Naive thymus-derived CD8-positive, alpha-beta T cell (primary cell): ENCODE results near the gene PPP2R5D. TPM values are rescaled to one million over a fixed set of nuclear protein-coding genes. Genes with fewer than 3 reads are reported as not detected.
A peak's percentile ranks its signal among the peaks of the same experiment; 100 is the strongest.

Experiments used
- ATAC-seq, 2 donors: fragments of 150-1000 bp; cut with Tn5 transposase in 1 of 2; sonication (Bioruptor Pico), chemical (Tn5 transposase) in 1 of 2; 1 replicate in 1 of 2; 2 replicates in 1 of 2; pipeline ENCODE4 v1.10.0; 2021; ENCODE audit warnings: mild to moderate bottlenecking in 2 of 2, moderate library complexity in 2 of 2
- POLR2A ChIA-PET: fragments of 350-600 bp; sonication (Branson Sonifier 250); formaldehyde crosslinking; loops from one replicate; lab custom pipeline; 2021; ENCODE audit warnings: antibody characterized with exemption; lab: Charles Lee
- DNase-seq, 10 donors: peaks; one replicate each; pipeline versions ENCODE4 v3.0.0 to v3.0.0-alpha.2; 2020 to 2022
- H3K27ac Mint-ChIP-seq, 10 donors: one replicate each; pipeline ENCODE4 v1.8.0; 2020 to 2022; ENCODE audit warnings: mild to moderate bottlenecking in 10 of 10, mixed read lengths in 10 of 10, moderate library complexity in 4 of 10, inconsistent platforms in 1 of 10
- H3K27me3 Mint-ChIP-seq, 5 donors: one replicate each; pipeline ENCODE4 v1.8.0; 2021 to 2022; ENCODE audit warnings: mixed read lengths in 5 of 5
- H3K36me3 Mint-ChIP-seq, 3 donors: one replicate each; pipeline ENCODE4 v1.8.0; 2020 to 2022; ENCODE audit warnings: mixed read lengths in 3 of 3, mild to moderate bottlenecking in 2 of 3, inconsistent platforms in 1 of 3
- H3K4me1 Mint-ChIP-seq, 4 donors: one replicate each; pipeline ENCODE4 v1.8.0; 2021 to 2022; ENCODE audit warnings: mixed read lengths in 4 of 4
- H3K4me3 Mint-ChIP-seq, 10 donors: one replicate each; pipeline ENCODE4 v1.8.0; 2020 to 2022; ENCODE audit warnings: mild to moderate bottlenecking in 10 of 10, mixed read lengths in 10 of 10, moderate library complexity in 6 of 10, inconsistent platforms in 1 of 10
- H3K9me3 Mint-ChIP-seq, 9 donors: one replicate each; pipeline ENCODE4 v1.8.0; 2020 to 2022; ENCODE audit warnings: mixed read lengths in 9 of 9, mild to moderate bottlenecking in 3 of 9, inconsistent platforms in 1 of 9, moderate library complexity in 1 of 9
- polyA plus RNA-seq, 3 donors: library from polyadenylated mRNA; unstranded; fragments of 300-500 nt; fragmentation: Illumina TruSeq; gene quantifications; one replicate each; pipeline ENCODE4 v1.2.3, GENCODE V29; 2021
- total RNA-seq, 8 experiments: library from RNA in 2 of 8; stranded (reverse) in 2 of 8; gene quantifications; one replicate each; pipeline ENCODE4 v1.2.3 and lab custom pipeline; 2021 to 2026

The PPP2R5D gene
- total and polyA plus RNA-seq, 5 experiments from 2014 or later = 11.6 to 32.4 (median 27.0) TPM

DNA sequence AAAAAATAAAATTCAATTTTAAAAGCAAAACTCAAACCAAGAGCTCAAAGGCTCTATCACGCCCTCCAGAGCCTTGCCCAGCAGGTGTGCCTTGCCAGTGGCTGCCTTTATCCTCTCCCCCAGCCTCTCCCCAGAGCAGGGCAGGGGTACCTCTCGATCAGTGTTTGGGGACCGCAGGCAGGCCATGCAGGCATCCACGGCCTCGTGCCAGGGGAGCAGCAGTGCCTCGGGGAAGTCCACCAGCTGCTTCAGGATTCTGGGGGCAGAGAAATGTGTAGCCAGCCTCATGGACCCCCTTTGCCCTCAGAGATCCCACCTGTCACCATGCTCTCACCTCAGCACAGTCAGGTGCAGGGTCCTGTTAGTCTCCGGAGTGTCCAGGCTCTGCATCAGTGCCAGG lies 63.6 kb downstream of the PPP2R5D start:
- Mint-ChIP-seq H3K4me1 (peaks cover 22 to 26% (median 25%) of the 10 kb centered on the region in 4 donors), H3K27ac (no peak overlapping the region), H3K9me3 (no peaks in the 10 kb centered on the region), H3K4me3 (no peak overlapping the region), H3K36me3 (peaks cover 0 to 52% (median 5%) of the 10 kb centered on the region in 3 donors), H3K27me3 (no peaks in the 10 kb centered on the region)
- DNase-seq (peak in 1 of 10 donors; percentile 11), ATAC-seq (no peak)
- POLR2A ChIA-PET = interaction anchor here (0.6 to 0.9 kb wide), 2 partner anchors 168 to 183 kb away, joined by 3 read pairs; no protein-coding TSS in a partner anchor

DNA sequence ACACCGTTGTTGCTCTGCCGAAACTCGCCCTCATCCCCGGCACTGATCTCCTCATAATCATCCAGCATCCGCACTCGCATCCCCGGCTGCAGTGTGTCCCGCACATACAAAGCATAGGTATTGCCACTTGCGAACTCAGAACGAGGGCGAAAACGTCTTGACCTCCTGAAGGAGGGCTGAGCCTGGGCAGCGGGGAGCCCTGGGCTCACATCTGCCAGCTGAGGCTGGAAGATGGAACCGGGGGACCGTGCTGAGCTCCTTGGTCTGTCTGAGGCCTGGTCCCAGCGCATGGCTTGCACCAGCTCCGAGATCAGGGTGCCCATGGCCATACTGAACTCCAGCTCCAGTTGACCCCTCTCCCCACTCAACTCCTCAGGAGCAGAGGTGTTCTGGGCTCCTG lies 66.6 kb downstream of the PPP2R5D start:
- Mint-ChIP-seq H3K4me3 (peak overlapping the region in 3 of 10 donors; percentile 30 to 58 (median 42)), H3K9me3 (no peaks in the 10 kb centered on the region), H3K36me3 (peaks cover 0 to 43% (median 4%) of the 10 kb centered on the region in 3 donors), H3K27ac (peak overlapping the region in 4 of 10 donors; percentile 14 to 85 (median 25)), H3K27me3 (no peaks in the 10 kb centered on the region), H3K4me1 (peaks cover 30 to 42% (median 37%) of the 10 kb centered on the region in 4 donors)
- no peak for DNase-seq
- ATAC-seq = no peak
- POLR2A ChIA-PET = interaction anchor here (0.6 kb wide), 2 partner anchors 46 to 406 kb away, joined by 3 to 6 read pairs; no protein-coding TSS in a partner anchor

DNA sequence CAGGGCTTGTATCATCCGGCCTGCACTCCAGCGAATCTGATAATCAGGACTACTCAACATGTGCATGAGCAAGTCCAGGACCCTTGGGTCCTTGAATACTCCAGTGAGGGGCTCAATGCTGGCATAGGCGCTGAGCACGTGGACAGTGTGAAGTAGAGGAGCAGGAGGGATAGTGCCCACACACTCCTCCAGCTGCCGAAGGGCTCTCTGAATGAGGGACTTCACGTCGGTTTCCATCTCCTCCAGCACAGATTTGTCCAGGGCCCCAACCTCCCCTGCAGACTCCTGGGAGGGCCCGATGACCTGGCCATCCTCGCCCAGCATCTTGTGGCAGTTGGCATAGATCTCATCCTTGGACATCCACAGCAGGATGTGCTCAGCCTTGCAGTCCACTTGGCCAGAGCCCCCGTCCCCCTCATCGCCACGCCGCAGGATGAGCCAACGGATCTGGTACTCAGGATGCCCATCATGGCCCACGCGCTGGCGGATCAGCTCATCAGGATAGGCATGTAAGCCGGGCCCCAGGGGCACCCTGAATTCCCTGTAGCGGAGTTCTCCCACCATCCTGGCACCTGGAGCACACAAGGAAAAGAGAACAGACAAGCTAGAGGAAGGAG lies 68.0 kb downstream of the PPP2R5D start:
- Mint-ChIP-seq H3K27me3 (no peaks in the 10 kb centered on the region), H3K36me3 (peaks cover 0 to 43% (median 4%) of the 10 kb centered on the region in 3 donors), H3K4me3 (peak overlapping the region; percentile 88 to 97 (median 94)), H3K4me1 (peaks cover 30 to 42% (median 41%) of the 10 kb centered on the region in 4 donors), H3K27ac (peak overlapping the region; percentile 80 to 98 (median 96)), H3K9me3 (no peaks in the 10 kb centered on the region)
- no peak for DNase-seq
- ATAC-seq = no peak
- POLR2A ChIA-PET = interaction anchor here (1.6 to 4.1 kb wide), 3 partner anchors 37 to 123 kb away, joined by 18 to 34 read pairs (median 29); partner anchors contain the start of genes CNPY3, KLHDC3, MEA1 and PEX6

DNA sequence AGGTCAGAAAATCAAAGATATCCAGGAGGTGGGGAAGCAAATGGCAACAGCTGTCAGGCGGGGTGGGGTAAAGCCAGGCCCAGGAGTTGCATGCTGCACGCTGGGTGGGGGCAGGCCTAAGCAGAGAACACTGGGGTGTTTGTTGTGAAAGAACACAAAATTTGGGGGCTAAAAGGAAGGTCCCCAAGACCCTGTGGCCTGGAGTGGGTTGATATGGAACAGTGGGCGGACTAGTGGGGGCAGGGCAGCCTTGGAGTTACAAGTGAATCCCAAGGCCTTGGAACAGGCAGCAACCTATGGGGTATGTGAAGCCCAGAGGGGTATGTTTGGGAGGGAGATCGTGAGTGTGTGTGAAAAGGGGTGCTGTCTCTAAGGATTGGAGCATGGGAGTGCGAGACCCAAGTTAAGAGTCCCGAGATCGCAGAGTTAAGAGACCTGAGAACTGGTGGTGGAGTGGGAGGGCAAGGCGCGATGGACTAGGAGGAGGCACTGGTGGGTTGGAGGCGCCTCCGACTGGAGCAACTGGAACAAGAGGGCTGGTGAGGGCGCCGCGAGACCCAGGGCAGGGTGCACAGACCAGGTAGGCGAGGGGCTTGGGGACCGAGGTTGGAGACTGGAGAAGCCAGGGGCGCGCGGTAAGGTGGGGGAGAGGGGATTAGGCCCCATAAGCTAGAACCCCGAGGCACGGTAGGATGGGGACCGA lies 68.6 kb downstream of the PPP2R5D start:
- Mint-ChIP-seq H3K27ac (peak overlapping the region; percentile 80 to 98 (median 96)), H3K36me3 (peaks cover 0 to 45% (median 7%) of the 10 kb centered on the region in 3 donors), H3K4me1 (peaks cover 30 to 47% (median 46%) of the 10 kb centered on the region in 4 donors), H3K27me3 (no peaks in the 10 kb centered on the region), H3K9me3 (no peaks in the 10 kb centered on the region), H3K4me3 (peak overlapping the region; percentile 88 to 97 (median 94))
- DNase-seq (peak in 2 of 10 donors; percentile 2 to 12), ATAC-seq (peak; percentile 29 to 37)
- POLR2A ChIA-PET = interaction anchor here (0.5 to 4.1 kb wide), 14 partner anchors 16 to 294 kb away, joined by 3 to 34 read pairs (median 8); partner anchors contain the start of genes CNPY3, KLHDC3, MEA1 and PEX6

DNA sequence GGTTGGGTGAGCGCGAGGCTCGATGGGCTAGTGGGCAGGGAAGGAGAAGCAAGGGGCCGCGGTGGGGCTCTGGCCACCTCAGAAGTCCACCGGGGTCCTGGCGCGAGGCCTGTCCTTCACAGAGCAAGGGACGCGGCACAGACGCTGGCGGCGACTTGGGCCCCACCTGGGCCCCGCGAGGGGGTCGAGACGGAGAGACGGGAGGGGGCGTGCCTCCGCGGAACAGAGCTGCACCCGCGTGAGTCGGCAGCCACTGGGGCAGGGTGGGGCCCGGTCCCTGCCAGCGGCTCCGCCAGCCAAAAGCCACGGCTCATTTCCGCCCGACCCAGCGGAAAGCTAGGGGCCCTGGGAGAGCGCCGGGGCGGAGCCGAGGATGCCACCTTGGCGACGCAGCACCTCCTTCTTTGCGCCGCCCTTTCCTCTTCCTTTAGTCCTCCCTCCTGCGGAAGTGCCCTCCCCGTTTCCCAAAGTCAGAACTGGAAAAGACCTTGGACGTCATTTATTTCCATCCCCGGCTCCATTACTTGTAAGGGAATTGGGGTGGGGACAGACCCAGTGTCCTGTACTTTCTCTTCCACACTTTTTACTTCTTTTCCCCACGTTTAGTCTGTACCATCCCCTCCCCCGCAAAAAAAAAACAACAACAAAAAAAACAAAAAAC lies 69.3 kb downstream of the PPP2R5D start, which contains the start of gene CUL7:
CUL7 (minus strand) TSS at position 307 of the 661 bp plus-strand sequence. CDS start 1,063 bp downstream, outside the sequence.
- H3K4me1 Mint-ChIP-seq = peaks cover 34 to 54% (median 53%) of the 10 kb centered on the region in 4 donors
- H3K36me3 Mint-ChIP-seq = peaks cover 0 to 41% (median 6%) of the 10 kb centered on the region in 3 donors

DNA sequence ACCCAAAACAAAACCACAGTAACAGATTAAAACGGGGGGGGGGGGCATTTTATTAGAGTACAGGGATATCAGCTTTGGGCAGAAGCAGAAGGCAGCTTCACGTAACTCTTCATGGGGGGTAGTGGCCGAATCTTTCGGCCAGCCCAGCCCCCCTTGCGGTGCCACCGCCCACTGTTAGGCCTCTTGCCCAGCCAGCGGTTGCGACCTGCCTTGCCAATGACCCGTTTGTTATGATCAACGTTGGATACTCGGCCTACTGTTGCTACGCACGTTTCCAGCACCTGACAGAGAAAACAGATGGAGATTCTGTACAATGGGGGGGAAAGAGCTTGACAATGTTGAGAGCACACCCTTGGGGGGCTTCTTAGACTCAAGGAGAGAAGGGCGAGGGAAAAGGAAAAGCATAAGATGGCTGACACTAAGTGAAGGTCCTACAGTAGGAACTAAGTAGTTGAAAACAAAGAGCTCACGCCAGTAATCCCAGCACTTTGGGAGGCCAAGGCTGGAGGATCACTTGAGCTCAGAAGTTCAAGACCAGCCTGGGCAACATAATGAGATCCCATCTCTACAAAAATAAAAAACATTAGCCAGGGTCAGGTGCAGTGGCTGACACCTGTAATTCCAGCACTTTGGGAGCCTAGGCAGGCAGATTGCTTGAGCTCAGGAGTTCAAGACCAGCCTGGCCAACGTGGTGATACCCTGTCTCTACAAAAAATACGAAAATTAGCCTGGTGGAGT lies 70.0 kb downstream of the PPP2R5D start:
- H3K27ac Mint-ChIP-seq = peak overlapping the region; percentile 80 to 98 (median 96)
- H3K27me3 Mint-ChIP-seq = no peaks in the 10 kb centered on the region
- ATAC-seq = no peak
- peak in 1 of 10 donors; percentile 4 for DNase-seq
- no peaks in the 10 kb centered on the region for H3K9me3 Mint-ChIP-seq
- H3K4me1 Mint-ChIP-seq = peaks cover 35 to 61% (median 59%) of the 10 kb centered on the region in 4 donors
- peak overlapping the region; percentile 88 to 97 (median 94) for H3K4me3 Mint-ChIP-seq
- H3K36me3 Mint-ChIP-seq = peaks cover 0 to 35% (median 6%) of the 10 kb centered on the region in 3 donors
- POLR2A ChIA-PET = interaction anchor here (0.6 to 4.1 kb wide), 19 partner anchors 8 to 1115 kb away, joined by 3 to 34 read pairs (median 6); partner anchors contain the start of genes CNPY3, KLHDC3, MEA1 and PEX6

More for the DNA sequence above, 69.3 kb downstream of the PPP2R5D start, which contains the start of gene CUL7:
- no peaks in the 10 kb centered on the region for H3K9me3 Mint-ChIP-seq
- peak within 1 kb of the TSS; percentile 88 to 97 (median 94) for H3K4me3 Mint-ChIP-seq
- no peaks in the 10 kb centered on the region for H3K27me3 Mint-ChIP-seq
- H3K27ac Mint-ChIP-seq = peak within 1 kb of the TSS; percentile 80 to 98 (median 96)
- ATAC-seq = peak; percentile 99
- DNase-seq = peak; percentile 81 to 94 (median 86)
- POLR2A ChIA-PET = interaction anchor here (0.5 to 4.1 kb wide), 19 partner anchors 16 to 1116 kb away, joined by 3 to 34 read pairs (median 6); partner anchors contain the start of genes CNPY3, KLHDC3, MEA1 and PEX6

DNA sequence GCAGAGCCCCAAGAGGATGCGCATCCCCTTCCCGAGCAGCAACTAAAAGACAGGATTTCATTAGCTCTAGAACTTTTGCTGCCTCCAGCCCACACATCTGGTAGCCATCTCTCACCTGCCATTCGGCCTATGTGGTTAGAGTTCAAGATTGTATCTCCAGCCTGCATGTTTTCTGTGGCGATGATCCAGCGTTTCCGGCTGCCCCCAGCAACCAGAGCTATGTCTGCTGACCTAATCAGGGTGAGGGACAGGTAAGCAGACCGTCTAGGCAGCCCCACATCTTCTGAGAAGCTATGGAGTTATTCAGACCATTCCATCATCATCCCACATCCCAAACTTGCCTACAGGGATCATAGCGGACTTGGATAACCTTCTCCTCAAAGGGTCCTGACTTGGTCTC lies 71.6 kb downstream of the PPP2R5D start:
- peak overlapping the region in 7 of 10 donors; percentile 47 to 86 (median 65) for H3K27ac Mint-ChIP-seq
- no peaks in the 10 kb centered on the region for H3K9me3 Mint-ChIP-seq
- H3K4me1 Mint-ChIP-seq = peaks cover 29 to 71% (median 63%) of the 10 kb centered on the region in 4 donors
- peak overlapping the region in 4 of 10 donors; percentile 10 to 37 (median 32) for H3K4me3 Mint-ChIP-seq
- H3K36me3 Mint-ChIP-seq = peaks cover 0 to 26% (median 6%) of the 10 kb centered on the region in 3 donors
- no peaks in the 10 kb centered on the region for H3K27me3 Mint-ChIP-seq
- POLR2A ChIA-PET = interaction anchor here (0.5 to 4.1 kb wide), 5 partner anchors 13 to 127 kb away, joined by 3 to 34 read pairs (median 4); partner anchors contain the start of gene CNPY3
- no peak for DNase-seq
- ATAC-seq = no peak

DNA sequence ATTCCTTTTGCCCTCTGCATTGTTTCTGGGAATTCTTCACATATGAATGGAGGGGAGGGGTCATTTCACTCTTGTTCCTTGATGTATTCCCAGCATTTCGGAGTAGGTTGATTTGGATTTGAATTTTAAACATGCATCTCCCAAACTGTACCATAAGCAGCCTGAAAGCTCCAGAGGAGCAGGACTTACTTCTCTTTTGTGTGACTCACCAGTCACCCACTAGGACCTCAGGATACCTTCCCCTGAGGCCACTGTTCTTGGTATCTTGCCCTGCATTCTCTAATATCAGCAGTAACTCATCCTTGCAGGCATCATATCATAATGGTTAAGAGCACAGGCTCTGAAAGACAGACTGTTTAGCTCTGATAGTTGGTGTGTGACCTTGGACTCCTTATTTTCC lies 74.2 kb downstream of the PPP2R5D start:
- Mint-ChIP-seq H3K4me3 (peak overlapping the region; percentile 93 to 99 (median 95)), H3K9me3 (no peaks in the 10 kb centered on the region), H3K27ac (peak overlapping the region; percentile 96 to 100 (median 99)), H3K36me3 (peaks cover 0 to 39% (median 11%) of the 10 kb centered on the region in 3 donors), H3K4me1 (peaks cover 20 to 56% (median 48%) of the 10 kb centered on the region in 4 donors), H3K27me3 (no peaks in the 10 kb centered on the region)
- POLR2A ChIA-PET = interaction anchor here (1.0 to 3.3 kb wide), 11 partner anchors 9 to 311 kb away, joined by 3 to 41 read pairs (median 7); partner anchors contain the start of genes CNPY3, DNPH1, KLHDC3 and MEA1
- peak in 1 of 10 donors; percentile 2 for DNase-seq
- no peak for ATAC-seq

DNA sequence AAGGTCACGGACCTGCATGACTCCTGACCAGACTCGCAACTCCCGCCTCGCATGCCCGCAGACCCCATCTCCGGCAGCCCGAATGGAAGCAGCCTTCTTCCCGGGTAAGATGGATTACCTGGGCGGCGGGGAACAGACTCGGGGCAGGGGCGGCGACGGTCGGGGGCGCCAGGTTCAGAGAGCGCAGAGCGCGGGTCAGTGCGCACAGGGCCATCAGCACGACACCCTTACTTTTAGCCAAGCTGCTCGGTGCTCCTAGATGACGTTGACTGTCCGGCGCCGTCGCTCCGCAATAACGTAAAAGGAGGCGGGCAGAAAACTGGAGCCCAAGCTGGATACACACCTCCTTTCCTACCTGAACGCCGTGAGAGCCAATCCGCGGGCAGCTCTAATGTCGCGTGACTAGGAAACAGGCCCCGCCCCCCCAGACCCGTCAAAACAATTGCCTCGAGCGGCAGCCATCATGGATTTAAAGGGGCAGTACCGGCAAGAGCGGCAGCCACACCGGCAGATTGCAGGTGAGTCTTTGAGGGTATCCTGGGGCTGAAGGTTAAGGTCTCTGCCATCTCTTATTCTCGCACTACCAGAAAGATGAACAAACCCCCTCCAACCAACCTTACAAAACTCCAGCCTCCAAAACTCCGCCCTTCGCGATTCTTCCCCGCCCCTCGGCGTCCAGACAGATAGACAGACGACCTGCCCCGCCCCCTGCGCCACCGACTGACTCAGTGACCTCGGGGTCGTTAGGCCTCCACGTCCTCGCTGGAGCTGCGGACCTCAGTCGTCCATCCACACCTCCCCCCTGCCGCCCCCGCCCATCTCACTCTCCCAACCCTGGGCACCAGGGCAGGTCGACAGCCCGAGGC lies 75.0 kb downstream of the PPP2R5D start, which contains the start of the genes KLC4 and MRPL2:
KLC4 (plus strand) TSS at position 464 of the 866 bp plus-strand sequence. CDS start 1,705 bp downstream, outside the sequence.
MRPL2 (minus strand) TSS at position 267 of the 866 bp plus-strand sequence; CDS start at position 214, 53 bp downstream.
- no peaks in the 10 kb centered on the region for H3K27me3 Mint-ChIP-seq
- no peaks in the 10 kb centered on the region for H3K9me3 Mint-ChIP-seq
- POLR2A ChIA-PET = interaction anchor here (0.9 to 3.3 kb wide), 16 partner anchors 10 to 495 kb away, joined by 3 to 41 read pairs (median 5); partner anchors contain the start of genes CNPY3, DNPH1, KLHDC3 and MEA1
- H3K36me3 Mint-ChIP-seq = peaks cover 0 to 45% (median 13%) of the 10 kb centered on the region in 3 donors
- H3K4me1 Mint-ChIP-seq = peaks cover 17 to 49% (median 40%) of the 10 kb centered on the region in 4 donors
- ATAC-seq = peak; percentile 94 to 98
- H3K4me3 Mint-ChIP-seq = peak within 1 kb of the TSS; percentile 93 to 99 (median 95)
- DNase-seq = peak; percentile 91 to 98 (median 96)
- peak within 1 kb of the TSS; percentile 96 to 100 (median 99) for H3K27ac Mint-ChIP-seq
